SU-DHL-6 (cell line): ENCODE measurements around the gene PPP6R2.

Experiments
- H2AFZ ChIP-seq: fragments of 200-600 bp; sonication (generic); 2 replicates; pipeline ENCODE4 v1.6.1; 2014; ENCODE audit warnings: low read depth, mild to moderate bottlenecking, moderate library complexity, mixed read lengths, antibody characterized with exemption, low read length; ENCODE audit not compliant: severe bottlenecking
- H3F3A ChIP-seq: fragments of 200-600 bp; shearing (Covaris generic); 2 replicates; pipeline ENCODE4 v1.6.0; 2016; ENCODE audit warnings: antibody characterized with exemption, mild to moderate bottlenecking; ENCODE audit not compliant: insufficient read depth
- H3K27ac ChIP-seq: fragments of 200-600 bp; sonication (generic); 2 replicates; pipeline ENCODE4 v1.5.1; 2016; ENCODE audit warnings: low read depth, mild to moderate bottlenecking, low read length, moderate library complexity, mixed read lengths
- H3K27me3 ChIP-seq: fragments of 200-600 bp; sonication (generic), shearing (Covaris generic); 2 replicates; pipeline ENCODE4 v1.6.0; 2014; ENCODE audit warnings: mild to moderate bottlenecking, low read length
- H3K36me3 ChIP-seq: fragments of 200-600 bp; sonication (generic); 2 replicates; pipeline ENCODE4 v1.6.1; 2014; ENCODE audit warnings: mild to moderate bottlenecking, low read length, mixed read lengths
- H3K4me2 ChIP-seq: fragments of 300-600, 200-600 bp; shearing (Covaris generic), sonication (generic); 2 replicates; pipeline ENCODE4 v1.6.0; 2014; ENCODE audit warnings: low read length, low read depth, mild to moderate bottlenecking; ENCODE audit not compliant: poor library complexity, severe bottlenecking
- H3K4me3 ChIP-seq: fragments of 200-600 bp; sonication (generic); 2 replicates; pipeline ENCODE4 v1.5.1; 2014; ENCODE audit warnings: antibody characterized with exemption, low read length, mild to moderate bottlenecking, mixed read lengths; ENCODE audit not compliant: insufficient read depth, poor library complexity, severe bottlenecking
- H3K79me2 ChIP-seq: fragments of 200-600 bp; sonication (generic); 2 replicates; pipeline ENCODE4 v1.6.1; 2014; ENCODE audit warnings: mild to moderate bottlenecking, low read length, moderate library complexity; ENCODE audit not compliant: insufficient read depth
- H3K9ac ChIP-seq: fragments of 200-600 bp; sonication (generic); 2 replicates; pipeline ENCODE4 v1.7.0; 2014; ENCODE audit warnings: mild to moderate bottlenecking, low read length
- H3K9me2 ChIP-seq: fragments of 200-600 bp; sonication (generic); replicated peaks from 2 replicates; pipeline ENCODE4 v1.6.1; 2014; ENCODE audit warnings: low read length; ENCODE audit not compliant: insufficient read depth
- H3K9me3 ChIP-seq: fragments of 200-600 bp; sonication (generic); 2 replicates; pipeline ENCODE4 v1.6.1; 2014; ENCODE audit warnings: low read length, mixed read lengths; ENCODE audit not compliant: insufficient read depth
- H4K20me1 ChIP-seq: fragments of 200-600 bp; sonication (generic); 2 replicates; pipeline ENCODE4 v1.6.1; 2014; ENCODE audit warnings: low read depth, mild to moderate bottlenecking, antibody characterized with exemption, low read length, moderate library complexity, mixed read lengths
- EZH2phosphoT487 ChIP-seq: fragments of 200-600 bp; sonication (generic), shearing (Covaris generic); conservative IDR thresholded peaks from 2 replicates; pipeline ENCODE4 v1.6.1; 2018; ENCODE audit warnings: mild to moderate bottlenecking, antibody characterized with exemption, low read length, moderate library complexity, mixed read lengths
- TF ChIP-seq, protein P1 (sequence below): fragments of 200-600 bp; sonication (generic); IDR thresholded peaks from one replicate; pipeline ENCODE4 v1.5.1; 2017; ENCODE audit warnings: antibody characterized with exemption, mild to moderate bottlenecking, low read length, moderate library complexity; ENCODE audit not compliant: insufficient read depth, poor library complexity, severe bottlenecking

The PPP6R2 gene

DNA sequence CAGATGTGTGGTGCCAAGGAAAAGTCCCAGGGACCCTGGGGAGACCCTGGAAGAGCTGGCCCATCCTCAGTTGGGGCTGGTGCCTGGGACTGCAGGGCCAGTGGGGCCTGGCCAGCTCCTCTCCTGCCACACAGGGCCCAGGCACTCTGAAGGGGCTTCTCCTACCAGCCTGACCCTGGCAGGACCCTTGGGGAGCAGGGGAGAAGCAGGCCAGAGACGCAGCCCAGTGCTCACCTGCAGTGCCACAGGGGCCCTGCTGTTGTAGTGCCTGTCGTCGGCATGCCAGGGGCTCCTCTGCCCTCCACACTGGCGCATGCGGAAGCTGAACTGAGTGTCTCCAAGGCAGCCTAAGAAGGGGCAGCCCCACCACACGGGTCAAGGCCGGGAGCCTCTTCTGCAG is 25.5 kb upstream of the PPP6R2 start:
- Histone ChIP-seq H3K9ac (peak overlapping the region; percentile 43; the same call in 1 of the 2 replicates), H3F3A (peaks cover 20% of the 10 kb centered on the region), H3K4me3 (no peak overlapping the region), H3K79me2 (no peaks in the 10 kb centered on the region), H4K20me1 (no peaks in the 10 kb centered on the region), H3K27me3 (no peaks in the 10 kb centered on the region), H3K36me3 (no peaks in the 10 kb centered on the region), H3K9me3 (no peaks in the 10 kb centered on the region), H2AFZ (no peak overlapping the region), H3K9me2 (no peaks in the 10 kb centered on the region), H3K27ac (peak overlapping the region; percentile 79), H3K4me2 (peak overlapping the region; percentile 26)
- TF ChIP-seq, protein P1, sequence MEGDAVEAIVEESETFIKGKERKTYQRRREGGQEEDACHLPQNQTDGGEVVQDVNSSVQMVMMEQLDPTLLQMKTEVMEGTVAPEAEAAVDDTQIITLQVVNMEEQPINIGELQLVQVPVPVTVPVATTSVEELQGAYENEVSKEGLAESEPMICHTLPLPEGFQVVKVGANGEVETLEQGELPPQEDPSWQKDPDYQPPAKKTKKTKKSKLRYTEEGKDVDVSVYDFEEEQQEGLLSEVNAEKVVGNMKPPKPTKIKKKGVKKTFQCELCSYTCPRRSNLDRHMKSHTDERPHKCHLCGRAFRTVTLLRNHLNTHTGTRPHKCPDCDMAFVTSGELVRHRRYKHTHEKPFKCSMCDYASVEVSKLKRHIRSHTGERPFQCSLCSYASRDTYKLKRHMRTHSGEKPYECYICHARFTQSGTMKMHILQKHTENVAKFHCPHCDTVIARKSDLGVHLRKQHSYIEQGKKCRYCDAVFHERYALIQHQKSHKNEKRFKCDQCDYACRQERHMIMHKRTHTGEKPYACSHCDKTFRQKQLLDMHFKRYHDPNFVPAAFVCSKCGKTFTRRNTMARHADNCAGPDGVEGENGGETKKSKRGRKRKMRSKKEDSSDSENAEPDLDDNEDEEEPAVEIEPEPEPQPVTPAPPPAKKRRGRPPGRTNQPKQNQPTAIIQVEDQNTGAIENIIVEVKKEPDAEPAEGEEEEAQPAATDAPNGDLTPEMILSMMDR, result no peak

DNA sequence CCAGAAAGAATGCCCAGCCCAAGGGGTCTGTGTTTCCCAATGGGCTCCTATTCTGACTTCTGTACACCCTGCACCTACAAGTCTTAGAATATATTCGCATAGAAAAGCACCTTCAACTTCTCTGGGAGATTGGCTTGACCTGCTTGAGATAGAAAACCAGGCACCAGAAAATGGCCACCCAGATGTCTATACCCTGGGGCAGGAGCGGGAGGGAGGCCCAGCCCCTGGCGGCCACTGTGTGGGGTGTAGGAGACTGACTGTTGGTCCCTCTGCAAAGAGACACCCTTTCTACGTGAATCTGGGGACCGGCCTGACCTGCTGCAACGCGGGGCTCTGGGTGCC is 24.8 kb upstream of the PPP6R2 start:
- Histone ChIP-seq H3K9ac (peak overlapping the region; percentile 43; the same call in 1 of the 2 replicates), H3K27ac (peak overlapping the region; percentile 79), H3K4me3 (no peak overlapping the region), H4K20me1 (no peaks in the 10 kb centered on the region), H3K4me2 (peak overlapping the region; percentile 26), H3K36me3 (no peaks in the 10 kb centered on the region), H3K27me3 (no peaks in the 10 kb centered on the region), H3K79me2 (no peaks in the 10 kb centered on the region), H3K9me3 (no peaks in the 10 kb centered on the region), H2AFZ (no peak overlapping the region), H3K9me2 (no peaks in the 10 kb centered on the region), H3F3A (peaks cover 20% of the 10 kb centered on the region)
- TF ChIP-seq, protein P1, result no peak
- TF ChIP-seq EZH2phosphoT487, result no peak

DNA sequence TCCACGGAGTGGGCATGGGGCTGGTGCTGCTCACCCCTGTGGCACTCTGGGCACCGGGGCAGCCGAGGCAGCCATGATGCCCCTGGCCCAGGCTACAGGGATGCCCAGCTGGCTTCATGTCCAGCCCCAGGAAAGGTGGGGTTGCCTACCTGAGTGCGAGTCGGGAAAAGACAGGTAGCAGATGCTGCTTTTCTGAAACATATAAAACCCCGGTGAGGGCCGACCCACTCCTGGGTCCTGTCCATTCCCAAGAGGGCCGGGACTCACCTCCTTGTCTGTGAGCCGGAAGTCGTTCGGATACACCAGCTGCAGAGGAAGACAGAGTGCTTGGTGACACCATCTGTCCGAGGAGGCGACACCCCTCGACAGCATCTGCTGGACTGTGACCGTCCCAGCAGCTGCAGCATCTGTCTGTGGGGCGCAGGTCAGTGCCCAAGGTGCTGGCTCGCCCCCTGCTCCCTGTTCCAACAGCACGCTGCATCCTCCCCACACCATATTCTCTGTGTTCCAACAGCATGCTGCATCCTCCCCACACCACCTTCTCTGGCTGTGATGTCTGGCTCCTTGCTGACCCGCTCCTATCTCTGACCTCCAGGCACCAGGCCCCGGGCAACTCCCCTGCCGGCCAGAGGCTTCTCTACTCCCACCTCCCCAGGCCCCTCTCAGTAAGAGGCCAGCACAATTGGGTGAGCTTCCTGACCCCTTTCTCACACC is 24.3 kb upstream of the PPP6R2 start:
- no peak for TF ChIP-seq EZH2phosphoT487
- TF ChIP-seq, protein P1, result no peak
- H3K4me2 ChIP-seq, result peak overlapping the region; percentile 26
- peak overlapping the region; percentile 79 for H3K27ac ChIP-seq
- no peaks in the 10 kb centered on the region for H3K27me3 ChIP-seq
- H3F3A ChIP-seq, result peaks cover 20% of the 10 kb centered on the region
- no peaks in the 10 kb centered on the region for H3K9me2 ChIP-seq
- H3K4me3 ChIP-seq, result no peak overlapping the region
- no peak overlapping the region for H2AFZ ChIP-seq
- no peaks in the 10 kb centered on the region for H3K36me3 ChIP-seq
- peak overlapping the region; percentile 43; the same call in 1 of the 2 replicates for H3K9ac ChIP-seq
- no peaks in the 10 kb centered on the region for H3K79me2 ChIP-seq
- H4K20me1 ChIP-seq, result no peaks in the 10 kb centered on the region
- no peaks in the 10 kb centered on the region for H3K9me3 ChIP-seq
